Tibial artery (tissue), 4 donors: ENCODE results near the gene ADAMTS17.
A peak's percentile ranks its signal among the peaks of the same experiment; 100 is the strongest.

ENCODE experiments used
- DNase-seq, 2 donors: peaks; one replicate each; pipeline ENCODE4 v3.0.0-alpha.2; 2019
- H3K27ac ChIP-seq, 2 donors: fragments of 200-600 bp; sonication (generic) in 1 of 2; 1 replicate in 1 of 2; 2 replicates in 1 of 2; pipeline ENCODE4 v1.5.1; 2018 to 2019; ENCODE audit warnings: mild to moderate bottlenecking in 1 of 2
- H3K27me3 ChIP-seq, 2 donors: fragments of 200-600 bp; sonication (generic) in 1 of 2; one replicate each; pipeline versions ENCODE4 v1.5.1 to v1.6.0; 2016 to 2019
- H3K36me3 ChIP-seq, 3 donors: fragments of 200-600 bp; sonication (generic) in 2 of 3; one replicate each; pipeline ENCODE4 v1.5.1; 2016 to 2019; ENCODE audit warnings: mild to moderate bottlenecking in 2 of 3
- H3K4me1 ChIP-seq, 4 donors: fragments of 200-600 bp; sonication (generic) in 2 of 4; 1 replicate in 3 of 4; 2 replicates in 1 of 4; pipeline ENCODE4 v1.5.1; 2016 to 2019
- H3K4me3 ChIP-seq, 2 donors: fragments of 200-600 bp; sonication (generic) in 1 of 2; 1 replicate in 1 of 2; 2 replicates in 1 of 2; pipeline ENCODE4 v1.5.1; 2018 to 2019; ENCODE audit warnings: mild to moderate bottlenecking in 2 of 2
- H3K9me3 ChIP-seq, 3 donors: fragments of 200-600 bp; sonication (generic) in 1 of 3; one replicate each; pipeline ENCODE4 v1.5.1; 2016 to 2019
- CTCF ChIP-seq, 2 experiments: fragments of 200-600 bp in 1 of 2; fragments of 450-650 bp in 1 of 2; IDR thresholded peaks; one replicate each; pipeline ENCODE4 v1.5.1; 2017 to 2019; ENCODE audit warnings: antibody characterized with exemption in 2 of 2, mild to moderate bottlenecking in 1 of 2, moderate library complexity in 1 of 2
- intact Hi-C: fragments of 100-400 bp; cut with DNase I; formaldehyde crosslinking; loops from one replicate; pipeline ENCODE4 v1.15.0; 2023; ENCODE audit warnings: low total_unique reads

Gene ADAMTS17

GRCh38 chr15:100118546-100118945, 223.2 kb downstream of the ADAMTS17 start:
- intact Hi-C loops, result loop anchor here (10.0 kb wide), 1 partner anchor 226 kb away; the partner anchor contains the start of gene ADAMTS17
- Histone ChIP-seq H3K27ac (no peak overlapping the region), H3K9me3 (peaks cover 0 to 16% (median 11%) of the 10 kb centered on the region in 3 donors), H3K4me1 (peaks cover 0 to 25% (median 17%) of the 10 kb centered on the region in 4 donors), H3K36me3 (peaks cover 0 to 8% (median 5%) of the 10 kb centered on the region in 3 donors), H3K27me3 (no peaks in the 10 kb centered on the region), H3K4me3 (no peak overlapping the region)
- no peak for TF ChIP-seq CTCF (IDR thresholded peaks at IDR 0.05)
- DNase-seq, result peak in 1 of 2 donors; percentile 17

GRCh38 chr15:100116416-100117190, 225.2 kb downstream of the ADAMTS17 start:
- peaks cover 0 to 9% (median 7%) of the 10 kb centered on the region in 3 donors for H3K9me3 ChIP-seq
- H3K27ac ChIP-seq, result no peak overlapping the region
- no peak for DNase-seq
- H3K4me3 ChIP-seq, result no peak overlapping the region
- intact Hi-C loops, result loop anchor here (10.0 kb wide), 1 partner anchor 228 kb away; the partner anchor contains the start of gene ADAMTS17
- no peaks in the 10 kb centered on the region for H3K27me3 ChIP-seq
- H3K36me3 ChIP-seq, result peaks cover 0 to 4% (median 3%) of the 10 kb centered on the region in 3 donors
- TF ChIP-seq CTCF (IDR thresholded peaks at IDR 0.05), result no peak
- peaks cover 0 to 44% (median 34%) of the 10 kb centered on the region in 4 donors for H3K4me1 ChIP-seq

GRCh38 chr15:100115711-100116090, 226.1 kb downstream of the ADAMTS17 start:
- Histone ChIP-seq H3K9me3 (no peaks in the 10 kb centered on the region), H3K27ac (peak overlapping the region in 1 of 2 donors; percentile 83), H3K36me3 (no peaks in the 10 kb centered on the region), H3K4me3 (no peak overlapping the region), H3K27me3 (no peaks in the 10 kb centered on the region), H3K4me1 (peaks cover 0 to 53% (median 43%) of the 10 kb centered on the region in 4 donors)
- peak in 1 of 2 donors; percentile 46 for DNase-seq
- intact Hi-C loops, result loop anchor here (10.0 kb wide), 1 partner anchor 229 kb away; the partner anchor contains the start of gene ADAMTS17
- TF ChIP-seq CTCF (IDR thresholded peaks at IDR 0.05), result no peak

- intact Hi-C loops, result loop anchor here (10.0 kb wide), 1 partner anchor 230 kb away; the partner anchor contains the start of gene ADAMTS17
- Histone ChIP-seq H3K36me3 (no peaks in the 10 kb centered on the region), H3K9me3 (no peaks in the 10 kb centered on the region), H3K4me1 (peaks cover 0 to 56% (median 47%) of the 10 kb centered on the region in 4 donors), H3K27ac (peak overlapping the region; percentile 83 to 84), H3K27me3 (no peaks in the 10 kb centered on the region), H3K4me3 (no peak overlapping the region)
- no peak for TF ChIP-seq CTCF (IDR thresholded peaks at IDR 0.05)
- DNase-seq, result no peak
These were observed 226.6 kb downstream of the ADAMTS17 start for GRCh38 chr15:100115066-100115710.

GRCh38 chr15:100114571-100114970, 227.2 kb downstream of the ADAMTS17 start:
- peak in 1 of 2 donors; percentile 38 for DNase-seq
- H3K9me3 ChIP-seq, result no peaks in the 10 kb centered on the region
- H3K27me3 ChIP-seq, result no peaks in the 10 kb centered on the region
- TF ChIP-seq CTCF (IDR thresholded peaks at IDR 0.05), result no peak
- intact Hi-C loops, result loop anchor here (10.0 kb wide), 1 partner anchor 230 kb away; the partner anchor contains the start of gene ADAMTS17
- H3K4me1 ChIP-seq, result peaks cover 0 to 56% (median 47%) of the 10 kb centered on the region in 4 donors
- H3K27ac ChIP-seq, result peak overlapping the region; percentile 83 to 84
- H3K4me3 ChIP-seq, result peak overlapping the region; percentile 32 to 43
- no peaks in the 10 kb centered on the region for H3K36me3 ChIP-seq
